ENCODE measurements around the gene TIAL1.

Gene TIAL1

DNA sequence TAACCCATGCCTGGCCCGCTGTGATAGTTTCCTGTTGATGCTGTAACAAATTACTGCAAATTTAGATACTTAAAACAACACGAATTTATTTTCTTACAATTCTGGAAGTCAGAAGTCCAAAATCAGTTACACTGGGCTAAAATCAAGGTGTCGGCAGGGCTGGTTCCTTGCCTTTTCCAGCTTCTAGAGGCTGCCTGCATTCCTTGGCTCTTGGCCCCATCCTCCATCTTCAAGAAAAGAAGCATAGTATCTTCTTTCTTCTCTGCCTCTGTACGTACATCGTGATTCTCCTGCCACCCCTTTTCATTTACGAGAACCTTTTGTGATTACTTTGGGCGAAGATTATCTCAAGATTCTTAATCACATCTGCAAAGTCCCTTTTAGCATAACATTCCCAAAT is 1.6 kb upstream of the TIAL1 start:
- H3K4me3 ChIP-seq (ENCODE audit: low read depth, low read length), result no peak overlapping the region; the same call in 1 of the 2 replicates
- TF ChIP-seq, protein P1, sequence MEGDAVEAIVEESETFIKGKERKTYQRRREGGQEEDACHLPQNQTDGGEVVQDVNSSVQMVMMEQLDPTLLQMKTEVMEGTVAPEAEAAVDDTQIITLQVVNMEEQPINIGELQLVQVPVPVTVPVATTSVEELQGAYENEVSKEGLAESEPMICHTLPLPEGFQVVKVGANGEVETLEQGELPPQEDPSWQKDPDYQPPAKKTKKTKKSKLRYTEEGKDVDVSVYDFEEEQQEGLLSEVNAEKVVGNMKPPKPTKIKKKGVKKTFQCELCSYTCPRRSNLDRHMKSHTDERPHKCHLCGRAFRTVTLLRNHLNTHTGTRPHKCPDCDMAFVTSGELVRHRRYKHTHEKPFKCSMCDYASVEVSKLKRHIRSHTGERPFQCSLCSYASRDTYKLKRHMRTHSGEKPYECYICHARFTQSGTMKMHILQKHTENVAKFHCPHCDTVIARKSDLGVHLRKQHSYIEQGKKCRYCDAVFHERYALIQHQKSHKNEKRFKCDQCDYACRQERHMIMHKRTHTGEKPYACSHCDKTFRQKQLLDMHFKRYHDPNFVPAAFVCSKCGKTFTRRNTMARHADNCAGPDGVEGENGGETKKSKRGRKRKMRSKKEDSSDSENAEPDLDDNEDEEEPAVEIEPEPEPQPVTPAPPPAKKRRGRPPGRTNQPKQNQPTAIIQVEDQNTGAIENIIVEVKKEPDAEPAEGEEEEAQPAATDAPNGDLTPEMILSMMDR (IDR thresholded peaks at IDR 0.05; ENCODE audit: low read depth, low read length, missing control alignments), result no peak
- no peak for DNase-seq (ENCODE audit: low read depth)

DNA sequence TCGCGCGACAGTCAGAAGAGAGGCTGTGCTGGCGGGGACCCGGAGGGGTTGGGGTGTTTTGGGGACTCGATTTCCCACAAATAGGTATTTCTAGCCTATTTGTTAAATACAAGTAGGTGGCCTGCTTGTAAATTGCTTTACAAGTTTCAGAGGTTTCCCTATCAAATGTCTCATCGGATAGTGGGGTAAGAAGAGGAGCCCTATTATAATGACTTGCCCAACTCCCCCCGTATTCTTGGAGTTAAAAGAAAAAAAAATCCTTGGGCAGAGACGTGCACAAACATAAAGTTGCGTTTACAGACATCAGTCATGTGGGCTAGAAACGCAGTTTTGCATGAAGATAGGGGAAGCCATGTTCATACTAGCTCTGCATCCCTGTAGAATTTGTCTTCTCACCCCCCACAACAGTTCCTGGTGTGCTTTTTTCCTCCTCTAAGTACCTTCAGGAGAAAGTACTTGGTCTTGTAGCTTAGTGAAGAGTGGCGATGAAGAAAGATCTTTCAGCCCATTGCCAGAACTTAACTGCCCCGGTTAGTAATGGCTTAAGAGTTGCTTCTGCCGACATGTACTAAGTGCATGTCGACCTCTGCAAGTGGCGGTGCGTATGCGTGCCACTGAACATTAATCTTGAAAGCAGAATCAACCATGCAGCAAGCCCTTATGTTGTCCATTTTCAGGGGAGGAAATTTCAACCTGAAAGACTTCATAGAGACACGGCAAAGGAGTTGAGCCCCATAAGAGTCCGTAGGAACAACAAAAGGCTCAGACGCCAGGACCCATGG is 832 bp upstream of the TIAL1 start:
- peak; percentile 67 for DNase-seq (ENCODE audit: low read depth)
- H3K4me3 ChIP-seq (ENCODE audit: low read depth, low read length), result peak overlapping the region; percentile 99
- TF ChIP-seq, protein P1 (IDR thresholded peaks at IDR 0.05; ENCODE audit: low read depth, low read length, missing control alignments), result no peak

- TF ChIP-seq, protein P1 (IDR thresholded peaks at IDR 0.05; ENCODE audit: low read depth, low read length, missing control alignments), result no peak
- DNase-seq (ENCODE audit: low read depth), result no peak
Measured at GRCh38 chr10:119595676-119596515, 868 bp downstream of the TIAL1 start.

GRCh38 chr10:119595134-119595675 is 1.6 kb downstream of the TIAL1 start:
- peak overlapping the region; percentile 99 for H3K4me3 ChIP-seq (ENCODE audit: low read depth, low read length)
- TF ChIP-seq, protein P1 (IDR thresholded peaks at IDR 0.05; ENCODE audit: low read depth, low read length, missing control alignments), result no peak
- DNase-seq (ENCODE audit: low read depth), result no peak

More at GRCh38 chr10:119595676-119596515, 868 bp downstream of the TIAL1 start:
- peak overlapping the region; percentile 99 for H3K4me3 ChIP-seq (ENCODE audit: low read depth, low read length)

- no peak for DNase-seq (ENCODE audit: low read depth)
- H3K4me3 ChIP-seq (ENCODE audit: low read depth, low read length), result no peak overlapping the region
- TF ChIP-seq, protein P1 (IDR thresholded peaks at IDR 0.05; ENCODE audit: low read depth, low read length, missing control alignments), result no peak
Measured at GRCh38 chr10:119588071-119588470, 8.7 kb downstream of the TIAL1 start.

GRCh38 chr10:119578355-119578754 is 18.4 kb downstream of the TIAL1 start:
- H3K4me3 ChIP-seq (ENCODE audit: low read depth, low read length), result no peak overlapping the region
- TF ChIP-seq, protein P1 (IDR thresholded peaks at IDR 0.05; ENCODE audit: low read depth, low read length, missing control alignments), result no peak
- no peak for DNase-seq (ENCODE audit: low read depth)
